ENCODE measurements around the gene TMEM150C.
"Not testable (repeated sequence)": the region's sequence is repeated elsewhere in the genome, so short reads cannot be mapped to it uniquely, and the experiment has no call there.

DNA sequence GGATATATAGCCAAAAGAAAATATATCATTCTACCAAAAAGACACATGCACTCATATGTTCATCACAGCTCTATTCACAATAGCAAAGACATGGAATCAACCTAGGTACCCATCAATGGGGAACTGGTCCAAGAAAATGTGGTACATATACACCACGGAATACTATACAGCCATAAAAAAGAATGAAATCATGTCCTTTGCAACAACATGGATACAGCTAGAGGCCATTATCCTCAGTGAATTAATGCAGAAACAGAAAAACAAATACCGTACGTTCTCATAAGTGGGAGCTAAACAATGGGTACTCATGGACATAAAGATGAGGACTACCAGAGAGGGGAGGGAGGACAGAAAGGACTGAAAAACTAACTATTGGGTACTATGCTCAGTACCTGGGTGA is 13.9 kb downstream of the TMEM150C start:
- TF ChIP-seq, protein P1, sequence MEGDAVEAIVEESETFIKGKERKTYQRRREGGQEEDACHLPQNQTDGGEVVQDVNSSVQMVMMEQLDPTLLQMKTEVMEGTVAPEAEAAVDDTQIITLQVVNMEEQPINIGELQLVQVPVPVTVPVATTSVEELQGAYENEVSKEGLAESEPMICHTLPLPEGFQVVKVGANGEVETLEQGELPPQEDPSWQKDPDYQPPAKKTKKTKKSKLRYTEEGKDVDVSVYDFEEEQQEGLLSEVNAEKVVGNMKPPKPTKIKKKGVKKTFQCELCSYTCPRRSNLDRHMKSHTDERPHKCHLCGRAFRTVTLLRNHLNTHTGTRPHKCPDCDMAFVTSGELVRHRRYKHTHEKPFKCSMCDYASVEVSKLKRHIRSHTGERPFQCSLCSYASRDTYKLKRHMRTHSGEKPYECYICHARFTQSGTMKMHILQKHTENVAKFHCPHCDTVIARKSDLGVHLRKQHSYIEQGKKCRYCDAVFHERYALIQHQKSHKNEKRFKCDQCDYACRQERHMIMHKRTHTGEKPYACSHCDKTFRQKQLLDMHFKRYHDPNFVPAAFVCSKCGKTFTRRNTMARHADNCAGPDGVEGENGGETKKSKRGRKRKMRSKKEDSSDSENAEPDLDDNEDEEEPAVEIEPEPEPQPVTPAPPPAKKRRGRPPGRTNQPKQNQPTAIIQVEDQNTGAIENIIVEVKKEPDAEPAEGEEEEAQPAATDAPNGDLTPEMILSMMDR (IDR thresholded peaks at IDR 0.05) = not testable (repeated sequence)
- not testable (repeated sequence) for TF ChIP-seq POLR2A (IDR thresholded peaks at IDR 0.05)

Measured in heart left ventricle (tissue), 13 donors.